ENCODE data around the gene SMCO3. TPM values are rescaled to one million over a fixed set of nuclear protein-coding genes. Genes with fewer than 3 reads are reported as not detected.

Gene SMCO3
- total and polyA plus RNA-seq, 2 of the 13 experiments (the other 11 are each of a cell fraction or from before 2014, with no cell fraction given) = 0.29 to 0.42 TPM

DNA sequence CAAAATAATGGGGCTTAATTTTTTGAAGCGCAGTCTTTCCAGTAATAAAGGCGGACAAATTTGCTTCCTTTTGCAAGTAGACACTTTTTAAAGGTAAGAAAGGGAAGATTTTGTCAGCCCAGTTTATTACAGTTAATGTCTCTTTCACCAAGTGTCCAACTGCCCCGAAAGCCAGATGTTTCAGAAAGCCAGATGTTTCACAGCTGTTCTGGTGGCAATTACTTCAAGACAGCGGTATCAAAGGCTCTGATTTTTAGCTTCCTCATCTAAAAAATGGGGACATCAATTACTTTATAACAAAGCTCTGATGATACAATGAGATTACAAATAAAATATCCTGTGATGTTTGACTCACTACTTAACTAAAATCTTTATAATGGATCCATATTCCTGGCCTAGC lies 11.7 kb downstream of the SMCO3 start:
- peaks cover 54% of the 10 kb centered on the region for H3K79me2 ChIP-seq (ENCODE audit: insufficient read depth, low read length)
- BruUV-seq (replicated peaks) = no TSS peak
- no peak for FAIRE-seq
- WGBS (ENCODE audit: low lambda C conversion rate) = 57% methylated on average over 4 of the region's 4 CpGs
- in situ Hi-C loops (cut with HindIII; ENCODE audit: extremely low pct_ligation_motif_present, low pct_unique_long_range_greater_than_20kb) (no loop called here), intact Hi-C loops (cut with micrococcal nuclease; ENCODE audit: unreplicated experiment) (loop anchor here (2.0 kb wide), 1 partner anchor 41 kb away; the partner anchor contains the start of gene ART4)
- no peaks in the 10 kb centered on the region for H3K9me3 ChIP-seq (ENCODE audit: low read length)
- H3K4me2 ChIP-seq (ENCODE audit: low read depth, low read length) = peak overlapping the region; percentile 85
- peak overlapping the region; percentile 92 to 97 (median 96); a peak in 5 of 6 replicates for H3K4me3 ChIP-seq (replicated peaks in 1 of 3; ENCODE audit: insufficient read depth in 1 of 3, low read depth in 2 of 3, low read length in 3 of 3)
- ChIA-PET POLR2A (interaction anchor here (1.7 to 3.0 kb wide), 2 partner anchors 32 to 35 kb away, joined by 8 to 71 read pairs; a partner anchor contains a TSS), CTCF (ENCODE audit: low intra/inter-chr PET ratio, low total read pairs) (no interaction called here)
- no peak for DNase-seq (ENCODE audit: low spot score)
- H4K20me1 ChIP-seq (ENCODE audit: insufficient read depth, low read length) = no peaks in the 10 kb centered on the region; the same call in 1 of the 2 replicates
- H3K4me1 ChIP-seq (ENCODE audit: insufficient read depth, low read length) = peaks cover 33% of the 10 kb centered on the region
- peak overlapping the region; percentile 96 for H3K9ac ChIP-seq (ENCODE audit: insufficient read depth, low read depth, low read length)
- H3K27me3 ChIP-seq (ENCODE audit: control insufficient read depth in 1 of 2, insufficient read depth in 2 of 2, low read length in 2 of 2) = no peaks in the 10 kb centered on the region; a peak in 1 of 5 replicates
- no peak for ATAC-seq
- no peak overlapping the region for H2AFZ ChIP-seq (ENCODE audit: low read length)
- H3K36me3 ChIP-seq (replicated peaks in 1 of 2; ENCODE audit: control insufficient read depth in 1 of 2, insufficient read depth in 2 of 2, low read length in 2 of 2) = peaks cover 7 to 28% of the 10 kb centered on the region in 2 experiments
- peak overlapping the region; percentile 83 for H3K27ac ChIP-seq (ENCODE audit: extremely low read length, insufficient read depth, low read length)
- TF ChIP-seq, protein P1, sequence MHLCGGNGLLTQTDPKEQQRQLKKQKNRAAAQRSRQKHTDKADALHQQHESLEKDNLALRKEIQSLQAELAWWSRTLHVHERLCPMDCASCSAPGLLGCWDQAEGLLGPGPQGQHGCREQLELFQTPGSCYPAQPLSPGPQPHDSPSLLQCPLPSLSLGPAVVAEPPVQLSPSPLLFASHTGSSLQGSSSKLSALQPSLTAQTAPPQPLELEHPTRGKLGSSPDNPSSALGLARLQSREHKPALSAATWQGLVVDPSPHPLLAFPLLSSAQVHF (CRISPR knock-in tag; IDR thresholded peaks at IDR 0.05) = no peak
- no peak for TF ChIP-seq ZNF589 (CRISPR knock-in tag; conservative IDR thresholded peaks at IDR 0.05)
- TF ChIP-seq, protein P2, sequence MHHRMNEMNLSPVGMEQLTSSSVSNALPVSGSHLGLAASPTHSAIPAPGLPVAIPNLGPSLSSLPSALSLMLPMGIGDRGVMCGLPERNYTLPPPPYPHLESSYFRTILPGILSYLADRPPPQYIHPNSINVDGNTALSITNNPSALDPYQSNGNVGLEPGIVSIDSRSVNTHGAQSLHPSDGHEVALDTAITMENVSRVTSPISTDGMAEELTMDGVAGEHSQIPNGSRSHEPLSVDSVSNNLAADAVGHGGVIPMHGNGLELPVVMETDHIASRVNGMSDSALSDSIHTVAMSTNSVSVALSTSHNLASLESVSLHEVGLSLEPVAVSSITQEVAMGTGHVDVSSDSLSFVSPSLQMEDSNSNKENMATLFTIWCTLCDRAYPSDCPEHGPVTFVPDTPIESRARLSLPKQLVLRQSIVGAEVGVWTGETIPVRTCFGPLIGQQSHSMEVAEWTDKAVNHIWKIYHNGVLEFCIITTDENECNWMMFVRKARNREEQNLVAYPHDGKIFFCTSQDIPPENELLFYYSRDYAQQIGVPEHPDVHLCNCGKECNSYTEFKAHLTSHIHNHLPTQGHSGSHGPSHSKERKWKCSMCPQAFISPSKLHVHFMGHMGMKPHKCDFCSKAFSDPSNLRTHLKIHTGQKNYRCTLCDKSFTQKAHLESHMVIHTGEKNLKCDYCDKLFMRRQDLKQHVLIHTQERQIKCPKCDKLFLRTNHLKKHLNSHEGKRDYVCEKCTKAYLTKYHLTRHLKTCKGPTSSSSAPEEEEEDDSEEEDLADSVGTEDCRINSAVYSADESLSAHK (CRISPR knock-in tag; IDR thresholded peaks at IDR 0.05; ENCODE audit: borderline replicate concordance) = no peak
- no peak for TF ChIP-seq ZNF468 (CRISPR knock-in tag; IDR thresholded peaks at IDR 0.05)
- no peak for TF ChIP-seq FOSL1 (CRISPR knock-in tag; IDR thresholded peaks at IDR 0.05; ENCODE audit: borderline replicate concordance)
- TF ChIP-seq ZNF782 (CRISPR knock-in tag; IDR thresholded peaks at IDR 0.05; ENCODE audit: borderline replicate concordance) = no peak
- TF ChIP-seq PHF5A (CRISPR knock-in tag; IDR thresholded peaks at IDR 0.05; ENCODE audit: low read depth, unreplicated experiment) = no peak
- TF ChIP-seq, protein P3, sequence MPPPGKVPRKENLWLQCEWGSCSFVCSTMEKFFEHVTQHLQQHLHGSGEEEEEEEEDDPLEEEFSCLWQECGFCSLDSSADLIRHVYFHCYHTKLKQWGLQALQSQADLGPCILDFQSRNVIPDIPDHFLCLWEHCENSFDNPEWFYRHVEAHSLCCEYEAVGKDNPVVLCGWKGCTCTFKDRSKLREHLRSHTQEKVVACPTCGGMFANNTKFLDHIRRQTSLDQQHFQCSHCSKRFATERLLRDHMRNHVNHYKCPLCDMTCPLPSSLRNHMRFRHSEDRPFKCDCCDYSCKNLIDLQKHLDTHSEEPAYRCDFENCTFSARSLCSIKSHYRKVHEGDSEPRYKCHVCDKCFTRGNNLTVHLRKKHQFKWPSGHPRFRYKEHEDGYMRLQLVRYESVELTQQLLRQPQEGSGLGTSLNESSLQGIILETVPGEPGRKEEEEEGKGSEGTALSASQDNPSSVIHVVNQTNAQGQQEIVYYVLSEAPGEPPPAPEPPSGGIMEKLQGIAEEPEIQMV (CRISPR knock-in tag; IDR thresholded peaks at IDR 0.05; ENCODE audit: low read depth) = no peak
- TF ChIP-seq RARG (CRISPR knock-in tag; IDR thresholded peaks at IDR 0.05; ENCODE audit: low read depth) = no peak
- no peak for TF ChIP-seq PAWR (CRISPR knock-in tag; IDR thresholded peaks at IDR 0.05; ENCODE audit: borderline replicate concordance)
- no peak for TF ChIP-seq ZBTB1 (CRISPR knock-in tag; IDR thresholded peaks at IDR 0.05; ENCODE audit: borderline replicate concordance)
- no peak for TF ChIP-seq REPIN1 (CRISPR knock-in tag; IDR thresholded peaks at IDR 0.05; ENCODE audit: borderline replicate concordance, low read depth)
- TF ChIP-seq, protein P4, sequence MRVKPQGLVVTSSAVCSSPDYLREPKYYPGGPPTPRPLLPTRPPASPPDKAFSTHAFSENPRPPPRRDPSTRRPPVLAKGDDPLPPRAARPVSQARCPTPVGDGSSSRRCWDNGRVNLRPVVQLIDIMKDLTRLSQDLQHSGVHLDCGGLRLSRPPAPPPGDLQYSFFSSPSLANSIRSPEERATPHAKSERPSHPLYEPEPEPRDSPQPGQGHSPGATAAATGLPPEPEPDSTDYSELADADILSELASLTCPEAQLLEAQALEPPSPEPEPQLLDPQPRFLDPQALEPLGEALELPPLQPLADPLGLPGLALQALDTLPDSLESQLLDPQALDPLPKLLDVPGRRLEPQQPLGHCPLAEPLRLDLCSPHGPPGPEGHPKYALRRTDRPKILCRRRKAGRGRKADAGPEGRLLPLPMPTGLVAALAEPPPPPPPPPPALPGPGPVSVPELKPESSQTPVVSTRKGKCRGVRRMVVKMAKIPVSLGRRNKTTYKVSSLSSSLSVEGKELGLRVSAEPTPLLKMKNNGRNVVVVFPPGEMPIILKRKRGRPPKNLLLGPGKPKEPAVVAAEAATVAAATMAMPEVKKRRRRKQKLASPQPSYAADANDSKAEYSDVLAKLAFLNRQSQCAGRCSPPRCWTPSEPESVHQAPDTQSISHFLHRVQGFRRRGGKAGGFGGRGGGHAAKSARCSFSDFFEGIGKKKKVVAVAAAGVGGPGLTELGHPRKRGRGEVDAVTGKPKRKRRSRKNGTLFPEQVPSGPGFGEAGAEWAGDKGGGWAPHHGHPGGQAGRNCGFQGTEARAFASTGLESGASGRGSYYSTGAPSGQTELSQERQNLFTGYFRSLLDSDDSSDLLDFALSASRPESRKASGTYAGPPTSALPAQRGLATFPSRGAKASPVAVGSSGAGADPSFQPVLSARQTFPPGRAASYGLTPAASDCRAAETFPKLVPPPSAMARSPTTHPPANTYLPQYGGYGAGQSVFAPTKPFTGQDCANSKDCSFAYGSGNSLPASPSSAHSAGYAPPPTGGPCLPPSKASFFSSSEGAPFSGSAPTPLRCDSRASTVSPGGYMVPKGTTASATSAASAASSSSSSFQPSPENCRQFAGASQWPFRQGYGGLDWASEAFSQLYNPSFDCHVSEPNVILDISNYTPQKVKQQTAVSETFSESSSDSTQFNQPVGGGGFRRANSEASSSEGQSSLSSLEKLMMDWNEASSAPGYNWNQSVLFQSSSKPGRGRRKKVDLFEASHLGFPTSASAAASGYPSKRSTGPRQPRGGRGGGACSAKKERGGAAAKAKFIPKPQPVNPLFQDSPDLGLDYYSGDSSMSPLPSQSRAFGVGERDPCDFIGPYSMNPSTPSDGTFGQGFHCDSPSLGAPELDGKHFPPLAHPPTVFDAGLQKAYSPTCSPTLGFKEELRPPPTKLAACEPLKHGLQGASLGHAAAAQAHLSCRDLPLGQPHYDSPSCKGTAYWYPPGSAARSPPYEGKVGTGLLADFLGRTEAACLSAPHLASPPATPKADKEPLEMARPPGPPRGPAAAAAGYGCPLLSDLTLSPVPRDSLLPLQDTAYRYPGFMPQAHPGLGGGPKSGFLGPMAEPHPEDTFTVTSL (CRISPR knock-in tag; IDR thresholded peaks at IDR 0.05; ENCODE audit: borderline replicate concordance) = no peak
- TF ChIP-seq NPAS2 (CRISPR knock-in tag; IDR thresholded peaks at IDR 0.05; ENCODE audit: borderline replicate concordance) = no peak
